AG10803 (cell line): ENCODE data around the gene ASB18.
"Not testable (repeated sequence)": the region's sequence is repeated elsewhere in the genome, so short reads cannot be mapped to it uniquely, and the experiment has no call there.

ENCODE experiments used
- DNase-seq: peaks from one replicate; pipeline ENCODE4 v3.0.0; 2010; ENCODE audit warnings: low read depth
- H3K4me3 ChIP-seq: 2 replicates; pipeline ENCODE4 v1.5.1; 2011; ENCODE audit warnings: mild to moderate bottlenecking, low read length, control low read depth
- TF ChIP-seq, protein P1 (sequence below): conservative IDR thresholded peaks from 2 replicates; pipeline ENCODE4 v1.5.1; 2011; ENCODE audit warnings: mild to moderate bottlenecking, low read length, control low read depth, inconsistent platforms

The ASB18 gene

DNA sequence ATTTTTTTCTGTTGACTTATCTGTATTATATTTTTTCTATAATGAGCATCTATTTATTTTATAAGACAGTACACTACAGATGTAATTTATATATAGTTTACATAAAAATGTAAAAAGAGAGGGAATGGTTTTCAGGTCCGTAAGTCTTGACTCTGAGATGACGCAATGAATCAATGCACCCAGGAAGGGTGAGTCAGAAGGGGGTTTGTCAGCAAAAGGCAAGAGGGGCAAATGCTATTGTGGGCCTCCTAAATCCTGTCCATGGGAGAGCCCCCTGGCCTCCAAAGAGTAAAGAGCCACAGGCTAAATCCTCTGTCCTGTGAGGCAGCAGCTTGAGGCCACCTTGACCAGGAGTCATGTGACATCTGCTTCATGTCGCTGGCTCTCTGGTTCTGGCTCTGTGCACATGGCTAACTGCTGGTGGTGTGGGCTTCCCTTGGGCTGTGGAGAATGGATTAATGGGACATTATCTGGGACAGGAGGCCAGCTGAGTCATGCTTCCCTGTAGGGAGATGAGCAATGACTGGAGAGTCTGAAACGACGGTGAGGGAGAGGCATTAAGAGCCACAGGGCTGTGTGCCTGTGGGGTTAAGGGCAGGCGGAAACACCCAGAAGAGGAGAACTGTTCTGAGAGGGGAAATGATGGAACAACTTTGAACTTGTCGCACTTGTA is 22.8 kb upstream of the ASB18 start:
- TF ChIP-seq, protein P1, sequence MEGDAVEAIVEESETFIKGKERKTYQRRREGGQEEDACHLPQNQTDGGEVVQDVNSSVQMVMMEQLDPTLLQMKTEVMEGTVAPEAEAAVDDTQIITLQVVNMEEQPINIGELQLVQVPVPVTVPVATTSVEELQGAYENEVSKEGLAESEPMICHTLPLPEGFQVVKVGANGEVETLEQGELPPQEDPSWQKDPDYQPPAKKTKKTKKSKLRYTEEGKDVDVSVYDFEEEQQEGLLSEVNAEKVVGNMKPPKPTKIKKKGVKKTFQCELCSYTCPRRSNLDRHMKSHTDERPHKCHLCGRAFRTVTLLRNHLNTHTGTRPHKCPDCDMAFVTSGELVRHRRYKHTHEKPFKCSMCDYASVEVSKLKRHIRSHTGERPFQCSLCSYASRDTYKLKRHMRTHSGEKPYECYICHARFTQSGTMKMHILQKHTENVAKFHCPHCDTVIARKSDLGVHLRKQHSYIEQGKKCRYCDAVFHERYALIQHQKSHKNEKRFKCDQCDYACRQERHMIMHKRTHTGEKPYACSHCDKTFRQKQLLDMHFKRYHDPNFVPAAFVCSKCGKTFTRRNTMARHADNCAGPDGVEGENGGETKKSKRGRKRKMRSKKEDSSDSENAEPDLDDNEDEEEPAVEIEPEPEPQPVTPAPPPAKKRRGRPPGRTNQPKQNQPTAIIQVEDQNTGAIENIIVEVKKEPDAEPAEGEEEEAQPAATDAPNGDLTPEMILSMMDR = no peak
- H3K4me3 ChIP-seq = no peak overlapping the region
- peak; percentile 15 for DNase-seq

DNA sequence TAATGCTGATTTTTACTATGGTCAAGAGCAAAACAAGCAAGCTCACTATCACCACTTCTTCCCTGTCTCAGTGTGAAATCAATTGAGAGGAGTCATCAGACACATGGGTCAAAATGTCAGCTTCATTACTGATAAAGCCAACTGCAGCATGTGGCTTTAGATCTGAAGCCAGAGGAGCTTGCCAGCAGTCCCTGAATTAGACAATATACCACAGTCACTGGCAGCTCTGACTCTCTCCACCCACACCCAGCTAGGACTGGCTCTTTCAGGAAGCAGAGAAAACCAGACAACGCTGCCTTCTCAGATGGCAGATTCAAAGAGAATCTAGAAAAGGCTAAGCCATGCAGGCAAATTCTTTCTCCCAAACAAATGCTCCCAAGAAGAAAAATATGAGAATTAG is 20.0 kb upstream of the ASB18 start:
- H3K4me3 ChIP-seq = no peak overlapping the region
- DNase-seq = no peak
- TF ChIP-seq, protein P1 = no peak

DNA sequence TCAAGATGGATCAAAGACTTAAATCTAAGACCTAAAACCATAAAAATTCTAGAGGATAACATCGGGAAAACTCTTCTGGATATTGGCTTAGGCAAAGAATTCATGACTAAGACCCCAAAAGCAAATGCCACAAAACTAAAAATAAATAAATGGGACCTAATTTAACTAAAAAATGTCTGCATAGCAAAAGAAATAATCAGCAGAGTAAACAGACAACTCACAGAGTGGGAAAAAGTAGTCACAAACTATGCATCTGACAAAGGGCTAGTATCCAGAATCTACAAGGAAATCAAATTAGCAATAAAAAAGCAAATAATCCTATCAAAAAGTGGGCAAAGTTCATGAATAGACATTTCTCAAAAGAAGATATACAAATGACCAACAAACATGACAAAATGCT is 18.2 kb upstream of the ASB18 start:
- H3K4me3 ChIP-seq = no peak overlapping the region
- TF ChIP-seq, protein P1 = no peak
- DNase-seq = no peak

DNA sequence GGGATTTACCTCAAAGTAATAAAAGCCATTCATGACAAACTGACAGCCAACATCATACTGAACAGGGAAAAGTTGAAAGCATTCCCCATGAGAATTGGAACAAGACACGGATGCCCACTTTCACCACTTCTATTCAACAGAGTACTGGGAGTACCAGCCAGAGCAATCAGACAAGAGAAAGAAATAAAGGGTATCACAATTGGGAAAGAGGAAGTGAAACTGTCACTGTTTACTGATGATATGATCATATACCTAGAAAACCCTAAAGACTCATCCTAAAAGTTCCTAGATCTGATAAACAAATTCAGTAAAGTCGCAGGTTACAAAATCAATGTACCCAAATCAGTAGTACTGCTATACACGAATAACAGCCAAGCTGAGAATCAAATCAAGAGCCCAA is 17.2 kb upstream of the ASB18 start:
- DNase-seq = no peak
- TF ChIP-seq, protein P1 = no peak
- no peak overlapping the region for H3K4me3 ChIP-seq

DNA sequence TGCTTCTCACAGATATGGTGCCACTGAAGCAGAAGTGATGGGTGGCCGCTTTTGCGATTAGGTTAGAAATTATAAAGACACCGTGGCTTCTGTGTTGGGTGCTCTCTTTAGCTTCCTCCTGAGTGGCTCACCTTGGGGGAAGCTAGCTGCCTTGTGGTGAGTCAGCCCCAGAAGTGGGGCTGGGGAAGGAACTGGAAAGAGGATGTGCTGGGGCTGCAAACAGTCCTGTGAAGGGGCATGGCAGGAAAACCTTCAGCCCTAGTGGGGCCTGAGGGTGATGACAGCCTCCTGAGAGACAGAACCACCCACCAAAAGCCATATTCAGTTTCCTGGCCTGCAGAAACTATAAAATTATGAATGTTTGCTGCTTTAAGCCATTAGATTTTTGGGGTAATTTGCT is 8.9 kb upstream of the ASB18 start:
- TF ChIP-seq, protein P1 = no peak
- no peak for DNase-seq
- no peak overlapping the region for H3K4me3 ChIP-seq

DNA sequence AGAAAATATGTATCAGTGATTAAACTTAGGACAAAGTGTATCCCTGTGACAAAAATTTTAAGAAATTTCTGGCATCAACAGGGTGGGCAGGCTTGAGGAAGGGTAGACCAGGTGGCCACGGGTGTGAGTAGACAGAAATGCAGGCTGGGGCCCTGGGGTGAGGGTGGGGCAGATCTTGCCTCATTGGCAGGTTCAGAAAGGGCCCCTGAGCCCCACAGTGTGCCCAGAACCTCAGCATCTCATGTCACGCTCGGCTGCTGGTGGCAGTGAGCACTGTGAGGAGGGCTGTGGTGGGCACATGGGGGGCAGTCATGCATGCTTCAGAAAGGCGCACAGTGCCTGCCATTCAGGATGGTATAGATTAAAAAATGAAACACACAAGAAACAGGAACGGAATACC is 7.6 kb upstream of the ASB18 start:
- no peak overlapping the region for H3K4me3 ChIP-seq
- DNase-seq = no peak
- TF ChIP-seq, protein P1 = no peak

DNA sequence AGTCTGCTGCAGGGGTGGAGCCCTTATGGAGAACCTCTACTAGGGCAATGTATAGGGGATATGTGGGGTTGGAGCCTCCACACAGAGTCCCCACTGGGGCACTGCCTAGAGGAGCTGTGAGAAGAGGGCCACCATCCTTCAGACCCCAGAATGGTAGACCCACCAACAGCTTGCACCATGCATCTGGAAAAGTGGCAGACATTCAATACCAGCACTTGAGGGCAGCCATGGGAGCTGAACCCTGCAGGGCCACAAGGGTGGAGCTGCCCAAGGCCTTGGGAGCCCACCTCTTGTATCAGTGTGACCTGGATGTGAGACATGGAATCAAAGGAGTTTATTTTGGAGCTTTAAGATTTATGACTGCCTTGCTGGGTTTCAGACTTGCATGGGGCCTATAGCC is 5.7 kb upstream of the ASB18 start:
- H3K4me3 ChIP-seq, DNase-seq: not testable (repeated sequence)

DNA sequence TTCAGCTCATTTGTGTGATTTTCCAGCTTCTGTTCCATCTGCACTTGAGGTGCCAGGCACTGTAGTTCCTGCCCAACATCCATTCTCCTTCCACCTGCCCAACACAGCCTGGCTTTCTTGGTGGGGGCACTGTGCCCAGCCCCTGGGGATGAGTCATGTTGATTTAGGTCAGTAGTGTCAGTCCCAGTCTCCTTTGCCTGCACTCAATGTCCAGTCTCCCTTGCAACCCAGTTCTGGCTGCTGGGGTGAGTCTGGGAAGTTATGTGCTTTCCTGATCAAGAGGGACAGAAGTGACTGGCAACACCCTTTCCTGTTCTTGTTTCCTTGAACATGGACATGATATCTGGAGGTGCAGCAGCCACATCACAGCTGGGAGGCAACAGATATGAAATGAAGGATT is 1.5 kb upstream of the ASB18 start:
- DNase-seq = no peak
- TF ChIP-seq, protein P1 = no peak
- no peak overlapping the region for H3K4me3 ChIP-seq
